22Rv1 (cell line): ENCODE measurements around the gene SYNE2.

Experiments used
- ZFX ChIP-seq: fragments of 450-650 bp; IDR thresholded peaks from 2 replicates; pipeline ENCODE4 v1.6.1; 2017; ENCODE audit warnings: antibody characterized with exemption, borderline replicate concordance
- TF ChIP-seq, protein P1 (sequence below): fragments of 450-650 bp; IDR thresholded peaks from 2 replicates; pipeline ENCODE4 v1.5.1; 2017; ENCODE audit warnings: mild to moderate bottlenecking

DNA sequence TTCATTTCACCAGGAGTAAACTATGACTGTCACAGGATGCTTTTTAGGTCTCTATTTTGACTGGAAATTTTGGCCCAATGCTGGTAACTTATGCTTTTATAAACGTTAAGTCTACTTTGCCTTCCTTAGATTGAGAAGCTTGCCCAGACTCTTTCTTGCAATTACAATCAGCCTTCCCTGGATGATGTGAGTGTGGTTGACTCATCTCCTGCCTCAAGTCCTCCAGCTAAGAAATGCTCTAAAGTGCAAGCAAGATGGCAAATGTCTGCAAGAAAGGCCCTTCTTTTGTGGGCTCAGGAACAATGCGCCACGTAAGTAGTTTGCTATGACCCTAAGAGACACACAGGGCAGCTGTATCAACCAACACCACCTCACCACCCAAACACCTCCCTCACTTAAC is 96.9 kb downstream of the SYNE2 start:
- TF ChIP-seq, protein P1, sequence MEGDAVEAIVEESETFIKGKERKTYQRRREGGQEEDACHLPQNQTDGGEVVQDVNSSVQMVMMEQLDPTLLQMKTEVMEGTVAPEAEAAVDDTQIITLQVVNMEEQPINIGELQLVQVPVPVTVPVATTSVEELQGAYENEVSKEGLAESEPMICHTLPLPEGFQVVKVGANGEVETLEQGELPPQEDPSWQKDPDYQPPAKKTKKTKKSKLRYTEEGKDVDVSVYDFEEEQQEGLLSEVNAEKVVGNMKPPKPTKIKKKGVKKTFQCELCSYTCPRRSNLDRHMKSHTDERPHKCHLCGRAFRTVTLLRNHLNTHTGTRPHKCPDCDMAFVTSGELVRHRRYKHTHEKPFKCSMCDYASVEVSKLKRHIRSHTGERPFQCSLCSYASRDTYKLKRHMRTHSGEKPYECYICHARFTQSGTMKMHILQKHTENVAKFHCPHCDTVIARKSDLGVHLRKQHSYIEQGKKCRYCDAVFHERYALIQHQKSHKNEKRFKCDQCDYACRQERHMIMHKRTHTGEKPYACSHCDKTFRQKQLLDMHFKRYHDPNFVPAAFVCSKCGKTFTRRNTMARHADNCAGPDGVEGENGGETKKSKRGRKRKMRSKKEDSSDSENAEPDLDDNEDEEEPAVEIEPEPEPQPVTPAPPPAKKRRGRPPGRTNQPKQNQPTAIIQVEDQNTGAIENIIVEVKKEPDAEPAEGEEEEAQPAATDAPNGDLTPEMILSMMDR: no peak
- no peak for TF ChIP-seq ZFX
